K562 (cell line): ENCODE data around the gene TTLL11. TPM values are rescaled to one million over a fixed set of nuclear protein-coding genes. Genes with fewer than 3 reads are reported as not detected.

Experiments used
- ELK1 ChIP-seq: sonication (generic); formaldehyde crosslinking; IDR thresholded peaks from 2 replicates; pipeline ENCODE4 v1.8.1; 2022; ENCODE audit warnings: missing genetic modification reagents
- HMG20A ChIP-seq: fragments of 450-650 bp; formaldehyde crosslinking; conservative IDR thresholded peaks from 2 replicates; pipeline ENCODE4 v1.4.0; 2020; ENCODE audit warnings: mild to moderate bottlenecking, mixed read lengths
- HMGN3 ChIP-seq: IDR thresholded peaks from 2 replicates; pipeline ENCODE4 v1.6.1; 2011; ENCODE audit warnings: borderline replicate concordance, low read depth, mild to moderate bottlenecking, mixed read lengths, low read length; ENCODE audit not compliant: insufficient read length; ENCODE audit errors: extremely low read depth
- MED1 ChIP-seq: sonication (generic); formaldehyde crosslinking; IDR thresholded peaks from 2 replicates; pipeline ENCODE4 v1.8.1; 2023; ENCODE audit warnings: missing genetic modification reagents, borderline replicate concordance
- NFXL1 ChIP-seq: fragments of 450-650 bp; formaldehyde crosslinking; IDR thresholded peaks from 2 replicates; pipeline ENCODE4 v1.4.0; 2021; ENCODE audit warnings: mild to moderate bottlenecking
- NFYB ChIP-seq: IDR thresholded peaks from 2 replicates; pipeline ENCODE4 v1.6.1; 2011; ENCODE audit warnings: mild to moderate bottlenecking, moderate library complexity; ENCODE audit not compliant: insufficient read length; ENCODE audit errors: extremely low read depth
- OTX1 ChIP-seq: fragments of 450-650 bp; formaldehyde crosslinking; IDR thresholded peaks from 2 replicates; pipeline ENCODE4 v1.4.0; 2022; ENCODE audit warnings: mild to moderate bottlenecking
- PCBP1 ChIP-seq: fragments of 200-400 bp; formaldehyde crosslinking; IDR thresholded peaks from 2 replicates; pipeline ENCODE4 v1.6.1; 2018; ENCODE audit warnings: mild to moderate bottlenecking, low read depth, low read length; ENCODE audit not compliant: poor library complexity, severe bottlenecking
- PCBP2 ChIP-seq: fragments of 200-400 bp; formaldehyde crosslinking; IDR thresholded peaks from 2 replicates; pipeline ENCODE4 v1.6.1; 2018; ENCODE audit warnings: low read length, low read depth, mild to moderate bottlenecking, moderate library complexity; ENCODE audit not compliant: poor library complexity, severe bottlenecking
- TAF15 ChIP-seq: fragments of 200-400 bp; formaldehyde crosslinking; IDR thresholded peaks from 2 replicates; pipeline ENCODE4 v1.6.1; 2017; ENCODE audit warnings: mild to moderate bottlenecking, low read depth, low read length, moderate library complexity
- TBL1XR1 ChIP-seq, 2 experiments: IDR thresholded peaks; 2 replicates each; pipeline ENCODE4 v1.6.1; 2012; ENCODE audit warnings: improper control_type of control experiment in 2 of 2, low read length in 2 of 2, mild to moderate bottlenecking in 1 of 2
- XRCC5 ChIP-seq: fragments of 200-400 bp; formaldehyde crosslinking; IDR thresholded peaks from 2 replicates; pipeline ENCODE4 v1.6.1; 2017; ENCODE audit warnings: low read depth, mild to moderate bottlenecking, low read length
- ZC3H4 ChIP-seq: sonication (generic); formaldehyde crosslinking; IDR thresholded peaks from 2 replicates; pipeline ENCODE4 v1.9.0; 2021; ENCODE audit warnings: missing genetic modification reagents, borderline replicate concordance
- ZNF146 ChIP-seq: IDR thresholded peaks from one replicate; pipeline ENCODE4 v1.6.1; 2018; ENCODE audit warnings: missing compliant biosample characterization; ENCODE audit not compliant: unreplicated experiment
- ZNF197 ChIP-seq: fragments of 200-800 bp; sonication (Bioruptor generic); IDR thresholded peaks from 2 replicates; pipeline ENCODE4 v1.6.1; 2016; ENCODE audit warnings: low read depth, missing genetic modification characterization, missing compliant biosample characterization
- ZNF263 ChIP-seq: sonication (generic); formaldehyde crosslinking; IDR thresholded peaks from 2 replicates; pipeline ENCODE4 v1.8.0; 2022; ENCODE audit warnings: mild to moderate bottlenecking, missing genetic modification reagents, borderline replicate concordance
- polyA plus RNA-seq, 8 experiments: library from polyadenylated mRNA; depleted of rRNA in 4 of 8; stranded (reverse) in 5 of 8; unstranded in 3 of 8; fragments of >200 nt; fragmentation: Nextera tagmentation in 2 of 8; fragmentation: Illumina TruSeq in 1 of 8; extraction: Ambion mirVana in 2 of 8; extraction: Trizol in 1 of 8; gene quantifications; 2 replicates each; pipeline versions ENCODE4 v1.2.1 to v1.2.3, GENCODE V29; 2011 to 2014; ENCODE audit warnings: inconsistent platforms in 1 of 8, missing spikeins in 1 of 8
- total RNA-seq, 7 experiments: library from RNA; depleted of rRNA in 6 of 7; stranded (reverse); fragments of >200 nt in 6 of 7; fragmentation: Illumina TruSeq in 2 of 7; extraction: Trizol in 2 of 7; gene quantifications; 2 replicates each; pipeline versions ENCODE4 v1.2.1 to v1.2.3, GENCODE V29; 2011 to 2021; ENCODE audit warnings: low replicate concordance in 1 of 7
- TF ChIP-seq, protein P1 (sequence below): sonication (generic); formaldehyde crosslinking; IDR thresholded peaks from 2 replicates; pipeline ENCODE4 v1.8.0; 2022; ENCODE audit warnings: mild to moderate bottlenecking, missing genetic modification reagents
- TF ChIP-seq, protein P2 (sequence below), 3 experiments: IDR thresholded peaks in 2 of 3; conservative IDR thresholded peaks in 1 of 3; 2 replicates each; pipeline ENCODE4 v1.5.1; 2011 to 2012; ENCODE audit warnings: low read length in 3 of 3, mild to moderate bottlenecking in 3 of 3, control low read depth in 2 of 3, improper control_type of control experiment in 1 of 3, inconsistent platforms in 1 of 3, low read depth in 1 of 3, mixed read lengths in 1 of 3, moderate library complexity in 1 of 3; ENCODE audit not compliant: insufficient read depth in 2 of 3
- TF ChIP-seq, protein P3 (sequence below): sonication (generic); formaldehyde crosslinking; IDR thresholded peaks from 2 replicates; pipeline ENCODE4 v1.8.0; 2022; ENCODE audit warnings: mild to moderate bottlenecking, missing genetic modification reagents

The TTLL11 gene
- total and polyA plus RNA-seq, 9 of the 15 experiments (the other 6 are each of a cell fraction or from before 2014, with no cell fraction given) = 0.83 to 4.4 (median 2.7) TPM

- TF ChIP-seq, protein P1, sequence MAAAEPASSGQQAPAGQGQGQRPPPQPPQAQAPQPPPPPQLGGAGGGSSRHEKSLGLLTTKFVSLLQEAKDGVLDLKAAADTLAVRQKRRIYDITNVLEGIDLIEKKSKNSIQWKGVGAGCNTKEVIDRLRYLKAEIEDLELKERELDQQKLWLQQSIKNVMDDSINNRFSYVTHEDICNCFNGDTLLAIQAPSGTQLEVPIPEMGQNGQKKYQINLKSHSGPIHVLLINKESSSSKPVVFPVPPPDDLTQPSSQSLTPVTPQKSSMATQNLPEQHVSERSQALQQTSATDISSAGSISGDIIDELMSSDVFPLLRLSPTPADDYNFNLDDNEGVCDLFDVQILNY (CRISPR knock-in tag) = no peak
- TF ChIP-seq XRCC5 = no peak
- no peak for TF ChIP-seq NFYB
- TF ChIP-seq, protein P2, sequence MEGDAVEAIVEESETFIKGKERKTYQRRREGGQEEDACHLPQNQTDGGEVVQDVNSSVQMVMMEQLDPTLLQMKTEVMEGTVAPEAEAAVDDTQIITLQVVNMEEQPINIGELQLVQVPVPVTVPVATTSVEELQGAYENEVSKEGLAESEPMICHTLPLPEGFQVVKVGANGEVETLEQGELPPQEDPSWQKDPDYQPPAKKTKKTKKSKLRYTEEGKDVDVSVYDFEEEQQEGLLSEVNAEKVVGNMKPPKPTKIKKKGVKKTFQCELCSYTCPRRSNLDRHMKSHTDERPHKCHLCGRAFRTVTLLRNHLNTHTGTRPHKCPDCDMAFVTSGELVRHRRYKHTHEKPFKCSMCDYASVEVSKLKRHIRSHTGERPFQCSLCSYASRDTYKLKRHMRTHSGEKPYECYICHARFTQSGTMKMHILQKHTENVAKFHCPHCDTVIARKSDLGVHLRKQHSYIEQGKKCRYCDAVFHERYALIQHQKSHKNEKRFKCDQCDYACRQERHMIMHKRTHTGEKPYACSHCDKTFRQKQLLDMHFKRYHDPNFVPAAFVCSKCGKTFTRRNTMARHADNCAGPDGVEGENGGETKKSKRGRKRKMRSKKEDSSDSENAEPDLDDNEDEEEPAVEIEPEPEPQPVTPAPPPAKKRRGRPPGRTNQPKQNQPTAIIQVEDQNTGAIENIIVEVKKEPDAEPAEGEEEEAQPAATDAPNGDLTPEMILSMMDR (IDR thresholded peaks at IDR 0.05 in 2 of 3, conservative IDR thresholded peaks at IDR 0.05 in 1 of 3; ENCODE audit: insufficient read depth in 2 of 3, low read depth in 1 of 3, low read length in 3 of 3) = no peak
- TF ChIP-seq HMG20A (CRISPR knock-in tag) = no peak
- TF ChIP-seq OTX1 (CRISPR knock-in tag) = peak; percentile 39; the same call in 1 of the 2 replicates
- no peak for TF ChIP-seq ZNF197
- peak in 1 of 2 experiments; percentile 67; a peak in 2 of 4 replicates for TF ChIP-seq TBL1XR1 (IDR thresholded peaks at IDR 0.05; ENCODE audit: low read length in 2 of 2)
- no peak for TF ChIP-seq HMGN3
- TF ChIP-seq, protein P3, sequence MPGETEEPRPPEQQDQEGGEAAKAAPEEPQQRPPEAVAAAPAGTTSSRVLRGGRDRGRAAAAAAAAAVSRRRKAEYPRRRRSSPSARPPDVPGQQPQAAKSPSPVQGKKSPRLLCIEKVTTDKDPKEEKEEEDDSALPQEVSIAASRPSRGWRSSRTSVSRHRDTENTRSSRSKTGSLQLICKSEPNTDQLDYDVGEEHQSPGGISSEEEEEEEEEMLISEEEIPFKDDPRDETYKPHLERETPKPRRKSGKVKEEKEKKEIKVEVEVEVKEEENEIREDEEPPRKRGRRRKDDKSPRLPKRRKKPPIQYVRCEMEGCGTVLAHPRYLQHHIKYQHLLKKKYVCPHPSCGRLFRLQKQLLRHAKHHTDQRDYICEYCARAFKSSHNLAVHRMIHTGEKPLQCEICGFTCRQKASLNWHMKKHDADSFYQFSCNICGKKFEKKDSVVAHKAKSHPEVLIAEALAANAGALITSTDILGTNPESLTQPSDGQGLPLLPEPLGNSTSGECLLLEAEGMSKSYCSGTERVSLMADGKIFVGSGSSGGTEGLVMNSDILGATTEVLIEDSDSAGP (CRISPR knock-in tag) = 0 out of 2 replicates have a peak, but pooled peaks have one; percentile 21
- TF ChIP-seq PCBP2 = no peak
- no peak for TF ChIP-seq NFXL1 (CRISPR knock-in tag)
- TF ChIP-seq ZNF263 (CRISPR knock-in tag) = no peak
- no peak for TF ChIP-seq ZNF146 (CRISPR knock-in tag)
- no peak for TF ChIP-seq ELK1 (CRISPR knock-in tag)
- TF ChIP-seq PCBP1 = no peak
- no peak for TF ChIP-seq TAF15
- TF ChIP-seq ZC3H4 (CRISPR knock-in tag) = no peak
- TF ChIP-seq MED1 (CRISPR knock-in tag) = no peak
Observed at GRCh38 chr9:122051351-122052321, 41.5 kb downstream of the TTLL11 start (continued).
